GM12878 (cell line): Measurements from ENCODE around the gene STX1B.

Experiments
- BCL11A ChIP-seq: IDR thresholded peaks from 2 replicates; pipeline ENCODE4 v1.6.1; 2011; ENCODE audit warnings: low read depth, low read length
- CREB1 ChIP-seq: IDR thresholded peaks from 2 replicates; pipeline ENCODE4 v1.6.1; 2012; ENCODE audit warnings: low read depth, mild to moderate bottlenecking, inconsistent platforms
- ETV6 ChIP-seq, 2 experiments: fragments of 450-650 bp in 1 of 2; IDR thresholded peaks in 1 of 2; conservative IDR thresholded peaks in 1 of 2; 2 replicates each; pipeline ENCODE4 v1.6.1; 2014; ENCODE audit warnings: antibody characterized with exemption in 1 of 2, borderline replicate concordance in 1 of 2, low read depth in 1 of 2, mild to moderate bottlenecking in 1 of 2, moderate library complexity in 1 of 2
- EZH2 ChIP-seq: IDR thresholded peaks from 2 replicates; pipeline ENCODE4 v1.6.1; 2012; ENCODE audit warnings: low read depth, mild to moderate bottlenecking, control low read depth, inconsistent platforms, low read length, borderline replicate concordance; ENCODE audit not compliant: control insufficient read depth
- GABPA ChIP-seq: IDR thresholded peaks from 2 replicates; pipeline ENCODE4 v1.6.1; 2014; ENCODE audit warnings: antibody characterized with exemption, low read depth, mild to moderate bottlenecking, inconsistent platforms
- MYC ChIP-seq: IDR thresholded peaks from 2 replicates; pipeline ENCODE4 v1.6.1; 2011; ENCODE audit warnings: mild to moderate bottlenecking, low read length, moderate library complexity, inconsistent platforms; ENCODE audit not compliant: insufficient read depth, insufficient replicate concordance, insufficient read length, severe bottlenecking
- POLR2A ChIP-seq: IDR thresholded peaks from 2 replicates; pipeline ENCODE4 v1.6.1; 2011; ENCODE audit warnings: low read depth, mild to moderate bottlenecking, low read length
- POLR2AphosphoS2 ChIP-seq: IDR thresholded peaks from 2 replicates; pipeline ENCODE4 v1.6.1; 2011; ENCODE audit warnings: low read depth, mild to moderate bottlenecking, low read length, improper control_type of control experiment, moderate library complexity
- YY1 ChIP-seq: IDR thresholded peaks from 2 replicates; pipeline ENCODE4 v1.6.1; 2011; ENCODE audit warnings: low read depth, mild to moderate bottlenecking, low read length
- ZSCAN29 ChIP-seq: fragments of 450-650 bp; IDR thresholded peaks from 2 replicates; pipeline ENCODE4 v1.6.1; 2017; ENCODE audit warnings: mild to moderate bottlenecking, moderate library complexity
- TF ChIP-seq, protein P1 (sequence below), 3 experiments: IDR thresholded peaks in 2 of 3; conservative IDR thresholded peaks in 1 of 3; 2 replicates each; pipeline ENCODE4 v1.5.1; 2011; ENCODE audit warnings: low read depth in 3 of 3, low read length in 3 of 3, mild to moderate bottlenecking in 3 of 3, control low read depth in 2 of 3, moderate library complexity in 2 of 3, inconsistent platforms in 1 of 3, mixed read lengths in 1 of 3; ENCODE audit not compliant: control insufficient read depth in 2 of 3, insufficient read depth in 1 of 3; ENCODE audit errors: extremely low read depth in 1 of 3

DNA sequence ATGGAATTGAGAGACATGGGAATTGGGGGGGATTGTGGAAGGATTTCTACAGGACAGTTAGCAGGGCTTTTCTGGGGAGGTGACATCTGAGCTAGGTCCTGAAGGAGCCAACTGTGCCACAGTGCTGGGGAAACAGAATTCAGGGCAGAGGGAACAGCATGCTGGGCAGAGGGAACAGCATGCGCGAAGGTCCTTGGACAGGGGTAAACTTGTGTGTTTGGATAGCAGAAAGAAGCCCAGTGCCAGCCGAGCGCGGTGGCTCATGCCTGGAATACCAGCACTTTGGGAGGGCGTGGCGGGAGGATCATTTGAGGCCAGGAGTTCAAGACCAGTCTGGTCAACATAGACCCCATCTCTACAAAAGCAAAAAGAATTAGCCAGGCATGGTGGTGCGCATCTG is 3.8 kb downstream of the STX1B start:
- TF ChIP-seq POLR2A (no peak), GABPA (no peak), ETV6 (conservative IDR thresholded peaks at IDR 0.05 in 1 of 2, IDR thresholded peaks at IDR 0.05 in 1 of 2; ENCODE audit: borderline replicate concordance in 1 of 2, low read depth in 1 of 2) (no peak), EZH2 (no peak), BCL11A (no peak), ZSCAN29 (no peak), YY1 (no peak), CREB1 (no peak), MYC (no peak), POLR2AphosphoS2 (no peak)
- TF ChIP-seq, protein P1, sequence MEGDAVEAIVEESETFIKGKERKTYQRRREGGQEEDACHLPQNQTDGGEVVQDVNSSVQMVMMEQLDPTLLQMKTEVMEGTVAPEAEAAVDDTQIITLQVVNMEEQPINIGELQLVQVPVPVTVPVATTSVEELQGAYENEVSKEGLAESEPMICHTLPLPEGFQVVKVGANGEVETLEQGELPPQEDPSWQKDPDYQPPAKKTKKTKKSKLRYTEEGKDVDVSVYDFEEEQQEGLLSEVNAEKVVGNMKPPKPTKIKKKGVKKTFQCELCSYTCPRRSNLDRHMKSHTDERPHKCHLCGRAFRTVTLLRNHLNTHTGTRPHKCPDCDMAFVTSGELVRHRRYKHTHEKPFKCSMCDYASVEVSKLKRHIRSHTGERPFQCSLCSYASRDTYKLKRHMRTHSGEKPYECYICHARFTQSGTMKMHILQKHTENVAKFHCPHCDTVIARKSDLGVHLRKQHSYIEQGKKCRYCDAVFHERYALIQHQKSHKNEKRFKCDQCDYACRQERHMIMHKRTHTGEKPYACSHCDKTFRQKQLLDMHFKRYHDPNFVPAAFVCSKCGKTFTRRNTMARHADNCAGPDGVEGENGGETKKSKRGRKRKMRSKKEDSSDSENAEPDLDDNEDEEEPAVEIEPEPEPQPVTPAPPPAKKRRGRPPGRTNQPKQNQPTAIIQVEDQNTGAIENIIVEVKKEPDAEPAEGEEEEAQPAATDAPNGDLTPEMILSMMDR (IDR thresholded peaks at IDR 0.05 in 2 of 3, conservative IDR thresholded peaks at IDR 0.05 in 1 of 3; ENCODE audit: control insufficient read depth in 2 of 3, extremely low read depth in 1 of 3, insufficient read depth in 1 of 3, low read depth in 3 of 3, low read length in 3 of 3) = no peak
